ENCODE data around the gene CDK17.

CDK17 gene

GRCh38 chr12:96431067-96431466 lies 30.8 kb upstream of the CDK17 start:
- no peak overlapping the region for H3K4me2 ChIP-seq (ENCODE audit: low read depth, low read length, poor library complexity, severe bottlenecking)
- H3F3A ChIP-seq (ENCODE audit: low read depth) = peaks cover 11% of the 10 kb centered on the region; the same call in 1 of the 2 replicates
- H3K4me1 ChIP-seq (ENCODE audit: insufficient read depth, low read length, poor library complexity, severe bottlenecking) = peaks cover 43% of the 10 kb centered on the region
- H2AFZ ChIP-seq (ENCODE audit: low read length) = no peak overlapping the region
- no peaks in the 10 kb centered on the region for H3K9me3 ChIP-seq (ENCODE audit: insufficient read depth, low read depth, low read length)
- no peaks in the 10 kb centered on the region for H3K79me2 ChIP-seq (ENCODE audit: insufficient read depth, low read length)
- H3K9ac ChIP-seq (ENCODE audit: low read depth, low read length, poor library complexity, severe bottlenecking) = no peak overlapping the region
- no peaks in the 10 kb centered on the region for H3K27me3 ChIP-seq (ENCODE audit: insufficient read depth, low read length, poor library complexity, severe bottlenecking)
- H4K20me1 ChIP-seq (ENCODE audit: insufficient read depth, low read length, poor library complexity, severe bottlenecking) = no peaks in the 10 kb centered on the region
- no peak for TF ChIP-seq EZH2phosphoT487 (IDR thresholded peaks at IDR 0.05; ENCODE audit: borderline replicate concordance)
- no peak for TF ChIP-seq CTCF (conservative IDR thresholded peaks at IDR 0.05; ENCODE audit: low read length)
- no peak overlapping the region for H3K4me3 ChIP-seq (ENCODE audit: low read length, poor library complexity, severe bottlenecking)
- H3K36me3 ChIP-seq (ENCODE audit: insufficient read depth, low read length) = no peaks in the 10 kb centered on the region
- H3K9me2 ChIP-seq (replicated peaks; ENCODE audit: low read depth, low read length) = no peaks in the 10 kb centered on the region

DNA sequence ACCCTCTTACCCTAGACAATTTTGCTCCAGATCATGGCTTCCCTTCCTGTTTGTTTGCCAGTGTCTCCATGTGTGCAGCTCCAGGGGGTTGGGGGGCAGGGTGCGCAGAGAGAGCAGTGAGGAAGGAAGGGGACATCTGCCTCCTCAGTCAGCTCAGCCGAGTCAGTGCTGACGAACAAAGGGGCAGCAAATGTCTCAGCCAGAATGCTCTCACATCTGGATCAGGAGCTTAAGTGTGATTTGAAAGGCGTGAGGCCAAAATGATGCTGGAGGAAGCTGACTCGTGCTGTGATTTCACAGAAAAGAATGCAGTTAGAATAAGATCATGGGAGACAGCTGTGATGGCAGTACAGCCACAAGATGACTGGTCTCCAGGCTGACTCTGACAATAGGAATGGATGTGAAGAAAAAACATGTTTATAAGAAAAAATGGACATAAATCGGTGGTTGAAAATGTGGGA lies 27.1 kb upstream of the CDK17 start:
- no peak overlapping the region for H3K9ac ChIP-seq (ENCODE audit: low read depth, low read length, poor library complexity, severe bottlenecking)
- no peaks in the 10 kb centered on the region for H3F3A ChIP-seq (ENCODE audit: low read depth)
- no peaks in the 10 kb centered on the region for H4K20me1 ChIP-seq (ENCODE audit: insufficient read depth, low read length, poor library complexity, severe bottlenecking)
- no peak overlapping the region for H3K4me2 ChIP-seq (ENCODE audit: low read depth, low read length, poor library complexity, severe bottlenecking)
- no peaks in the 10 kb centered on the region for H3K27me3 ChIP-seq (ENCODE audit: insufficient read depth, low read length, poor library complexity, severe bottlenecking)
- no peak overlapping the region for H2AFZ ChIP-seq (ENCODE audit: low read length)
- H3K79me2 ChIP-seq (ENCODE audit: insufficient read depth, low read length) = no peaks in the 10 kb centered on the region
- no peak overlapping the region for H3K4me3 ChIP-seq (ENCODE audit: low read length, poor library complexity, severe bottlenecking)
- H3K9me3 ChIP-seq (ENCODE audit: insufficient read depth, low read depth, low read length) = no peaks in the 10 kb centered on the region
- TF ChIP-seq CTCF (conservative IDR thresholded peaks at IDR 0.05; ENCODE audit: low read length) = no peak
- no peak for TF ChIP-seq EZH2phosphoT487 (IDR thresholded peaks at IDR 0.05; ENCODE audit: borderline replicate concordance)
- H3K36me3 ChIP-seq (ENCODE audit: insufficient read depth, low read length) = no peaks in the 10 kb centered on the region
- no peaks in the 10 kb centered on the region for H3K9me2 ChIP-seq (replicated peaks; ENCODE audit: low read depth, low read length)
- peaks cover 14% of the 10 kb centered on the region for H3K4me1 ChIP-seq (ENCODE audit: insufficient read depth, low read length, poor library complexity, severe bottlenecking)

- no peak overlapping the region for H3K9ac ChIP-seq (ENCODE audit: low read depth, low read length, poor library complexity, severe bottlenecking)
- TF ChIP-seq CTCF (conservative IDR thresholded peaks at IDR 0.05; ENCODE audit: low read length) (no peak), EZH2phosphoT487 (IDR thresholded peaks at IDR 0.05; ENCODE audit: borderline replicate concordance) (no peak)
- H3K4me1 ChIP-seq (ENCODE audit: insufficient read depth, low read length, poor library complexity, severe bottlenecking) = peaks cover 13% of the 10 kb centered on the region
These were observed 25.7 kb upstream of the CDK17 start for GRCh38 chr12:96425951-96426350.

More at GRCh38 chr12:96425951-96426350, 25.7 kb upstream of the CDK17 start:
- Histone ChIP-seq H3K79me2 (ENCODE audit: insufficient read depth, low read length) (no peaks in the 10 kb centered on the region), H3K27me3 (ENCODE audit: insufficient read depth, low read length, poor library complexity, severe bottlenecking) (no peaks in the 10 kb centered on the region), H3K4me3 (ENCODE audit: low read length, poor library complexity, severe bottlenecking) (no peak overlapping the region), H3K9me3 (ENCODE audit: insufficient read depth, low read depth, low read length) (no peaks in the 10 kb centered on the region), H3F3A (ENCODE audit: low read depth) (no peaks in the 10 kb centered on the region), H3K9me2 (replicated peaks; ENCODE audit: low read depth, low read length) (no peaks in the 10 kb centered on the region), H2AFZ (ENCODE audit: low read length) (0 out of 2 replicates have a peak overlapping the region, but pooled peaks have one; percentile 27), H4K20me1 (ENCODE audit: insufficient read depth, low read length, poor library complexity, severe bottlenecking) (no peaks in the 10 kb centered on the region), H3K36me3 (ENCODE audit: insufficient read depth, low read length) (no peaks in the 10 kb centered on the region), H3K4me2 (ENCODE audit: low read depth, low read length, poor library complexity, severe bottlenecking) (no peak overlapping the region)
